ENCODE data around the gene BICDL2. TPM values are rescaled to one million over a fixed set of nuclear protein-coding genes. Genes with fewer than 3 reads are reported as not detected.
A peak's percentile ranks its signal among the peaks of the same experiment; 100 is the strongest.
"Not testable (repeated sequence)": the region's sequence is repeated elsewhere in the genome, so short reads cannot be mapped to it uniquely, and the experiment has no call there.

Gene BICDL2
- polyA plus RNA-seq, 2 of the 4 experiments (the other 2 are of a cell fraction): not detected

DNA sequence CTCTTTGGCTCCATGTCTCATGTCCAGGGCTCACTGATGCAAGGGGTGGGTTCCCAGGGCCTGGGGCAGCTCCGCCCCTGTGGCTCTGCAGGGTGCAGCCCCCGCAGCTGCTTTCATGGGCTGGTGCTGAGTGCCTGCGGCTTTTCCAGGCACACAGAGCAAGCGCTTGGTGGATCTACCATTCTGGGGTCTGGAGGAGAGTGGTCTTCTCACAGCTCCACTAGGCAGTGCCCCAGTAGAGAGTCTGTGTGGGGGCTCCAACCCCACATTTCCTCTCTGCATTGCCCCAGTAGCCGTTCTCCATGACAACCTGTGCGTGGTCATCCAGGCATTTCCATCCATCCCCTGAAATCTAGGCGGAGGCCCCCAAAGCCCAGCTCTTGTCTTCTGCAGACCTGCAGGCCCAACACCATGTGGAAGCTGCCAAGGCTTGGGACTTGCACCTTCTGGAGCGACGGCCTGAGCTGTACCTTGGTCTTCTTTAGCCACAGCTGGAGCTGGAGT, 33.9 kb upstream of the BICDL2 start (continued):
- TF ChIP-seq E2F6 (IDR thresholded peaks at IDR 0.05; ENCODE audit: borderline replicate concordance, low read depth): no peak
- no peak for TF ChIP-seq JUNB (IDR thresholded peaks at IDR 0.05)

DNA sequence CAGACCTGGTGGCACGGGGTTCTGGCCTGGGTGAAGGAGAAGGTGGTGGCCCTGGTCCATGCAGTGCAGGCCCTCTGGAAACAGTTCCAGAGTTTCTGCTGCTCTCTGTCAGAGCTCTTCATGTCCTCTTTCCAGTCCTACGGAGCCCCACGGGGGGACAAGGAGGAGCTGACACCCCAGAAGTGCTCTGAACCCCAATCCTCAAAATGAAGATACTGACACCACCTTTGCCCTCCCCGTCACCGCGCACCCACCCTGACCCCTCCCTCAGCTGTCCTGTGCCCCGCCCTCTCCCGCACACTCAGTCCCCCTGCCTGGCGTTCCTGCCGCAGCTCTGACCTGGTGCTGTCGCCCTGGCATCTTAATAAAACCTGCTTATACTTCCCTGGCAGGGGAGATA, 32.4 kb upstream of the BICDL2 start:
- ATAC-seq; H3K27ac ChIP-seq; H3K4me2 ChIP-seq; H3K4me3 ChIP-seq; FAIRE-seq; POLR2A ChIA-PET; H3K9me3 ChIP-seq; DNase-seq (ENCODE audit: low read depth in 1 of 2, low spot score in 1 of 2): not testable (repeated sequence)
- CTCF ChIA-PET: interaction anchor here (1.1 to 1.9 kb wide), 2 partner anchors 19 to 22 kb away, joined by 3 to 4 read pairs; no protein-coding TSS in a partner anchor
- 74% methylated on average over 7 of the region's 11 CpGs for WGBS (ENCODE audit: missing lambda C conversion rate)
- H3K4me1 ChIP-seq: peaks cover 17% of the 10 kb centered on the region

- WGBS (ENCODE audit: missing lambda C conversion rate): 75% methylated on average over 4 of the region's 4 CpGs
- CTCF ChIA-PET: interaction anchor here (1.2 kb wide), 1 partner anchor 34 kb away, joined by 5 read pairs; no protein-coding TSS in a partner anchor
- H3K9me3 ChIP-seq: no peaks in the 10 kb centered on the region
Observed at GRCh38 chr16:3068487-3068886, 31.7 kb upstream of the BICDL2 start.

DNA sequence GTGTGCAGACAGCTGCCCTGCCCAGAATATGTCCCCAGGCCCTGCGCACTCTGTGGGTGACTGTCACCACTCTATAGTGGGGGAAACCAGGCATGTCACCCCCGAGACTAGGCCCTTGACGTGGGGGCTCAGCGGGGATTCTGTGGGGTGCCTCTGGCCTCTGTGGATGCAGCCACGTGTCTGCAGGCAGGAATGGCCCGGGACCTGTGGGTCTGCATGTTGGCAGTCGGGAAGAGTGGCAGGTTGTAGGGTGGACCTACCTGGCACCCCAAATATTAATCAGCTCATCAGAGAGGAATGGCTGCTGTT, 29.6 kb upstream of the BICDL2 start:
- H3K4me2 ChIP-seq: no peak overlapping the region
- H3K4me3 ChIP-seq: no peak overlapping the region

More at GRCh38 chr16:3068487-3068886, 31.7 kb upstream of the BICDL2 start:
- Histone ChIP-seq H3K4me2 (no peak overlapping the region), H3K27ac (no peak overlapping the region), H3K4me1 (peaks cover 17% of the 10 kb centered on the region), H3K4me3 (no peak overlapping the region)
- no peak for ATAC-seq
- TF ChIP-seq MYC (IDR thresholded peaks at IDR 0.05; ENCODE audit: borderline replicate concordance, low read length) (no peak), MAX (IDR thresholded peaks at IDR 0.05) (no peak), HOXB5 (CRISPR knock-in tag; IDR thresholded peaks at IDR 0.05) (no peak), MAFK (IDR thresholded peaks at IDR 0.05; ENCODE audit: partially characterized antibody) (no peak), KDM1A (IDR thresholded peaks at IDR 0.05; ENCODE audit: low read depth) (no peak), HEYL (CRISPR knock-in tag; IDR thresholded peaks at IDR 0.05) (no peak)
- POLR2A ChIA-PET: no interaction called here
- no peak for FAIRE-seq
- no peak for DNase-seq (ENCODE audit: low read depth in 1 of 2, low spot score in 1 of 2)

More for the DNA sequence above, 29.6 kb upstream of the BICDL2 start:
- no peak for TF ChIP-seq MAFK (IDR thresholded peaks at IDR 0.05; ENCODE audit: partially characterized antibody)
- no peak for TF ChIP-seq NPAS2 (CRISPR knock-in tag; IDR thresholded peaks at IDR 0.05; ENCODE audit: borderline replicate concordance)
- TF ChIP-seq, protein P1, sequence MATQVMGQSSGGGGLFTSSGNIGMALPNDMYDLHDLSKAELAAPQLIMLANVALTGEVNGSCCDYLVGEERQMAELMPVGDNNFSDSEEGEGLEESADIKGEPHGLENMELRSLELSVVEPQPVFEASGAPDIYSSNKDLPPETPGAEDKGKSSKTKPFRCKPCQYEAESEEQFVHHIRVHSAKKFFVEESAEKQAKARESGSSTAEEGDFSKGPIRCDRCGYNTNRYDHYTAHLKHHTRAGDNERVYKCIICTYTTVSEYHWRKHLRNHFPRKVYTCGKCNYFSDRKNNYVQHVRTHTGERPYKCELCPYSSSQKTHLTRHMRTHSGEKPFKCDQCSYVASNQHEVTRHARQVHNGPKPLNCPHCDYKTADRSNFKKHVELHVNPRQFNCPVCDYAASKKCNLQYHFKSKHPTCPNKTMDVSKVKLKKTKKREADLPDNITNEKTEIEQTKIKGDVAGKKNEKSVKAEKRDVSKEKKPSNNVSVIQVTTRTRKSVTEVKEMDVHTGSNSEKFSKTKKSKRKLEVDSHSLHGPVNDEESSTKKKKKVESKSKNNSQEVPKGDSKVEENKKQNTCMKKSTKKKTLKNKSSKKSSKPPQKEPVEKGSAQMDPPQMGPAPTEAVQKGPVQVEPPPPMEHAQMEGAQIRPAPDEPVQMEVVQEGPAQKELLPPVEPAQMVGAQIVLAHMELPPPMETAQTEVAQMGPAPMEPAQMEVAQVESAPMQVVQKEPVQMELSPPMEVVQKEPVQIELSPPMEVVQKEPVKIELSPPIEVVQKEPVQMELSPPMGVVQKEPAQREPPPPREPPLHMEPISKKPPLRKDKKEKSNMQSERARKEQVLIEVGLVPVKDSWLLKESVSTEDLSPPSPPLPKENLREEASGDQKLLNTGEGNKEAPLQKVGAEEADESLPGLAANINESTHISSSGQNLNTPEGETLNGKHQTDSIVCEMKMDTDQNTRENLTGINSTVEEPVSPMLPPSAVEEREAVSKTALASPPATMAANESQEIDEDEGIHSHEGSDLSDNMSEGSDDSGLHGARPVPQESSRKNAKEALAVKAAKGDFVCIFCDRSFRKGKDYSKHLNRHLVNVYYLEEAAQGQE (IDR thresholded peaks at IDR 0.05): no peak
- no peak for TF ChIP-seq NR3C1 (IDR thresholded peaks at IDR 0.05)
- TF ChIP-seq ZSCAN20 (CRISPR knock-in tag; IDR thresholded peaks at IDR 0.05): no peak
- TF ChIP-seq RNF2 (IDR thresholded peaks at IDR 0.05; ENCODE audit: borderline replicate concordance, low read depth): no peak
- TF ChIP-seq CHD2 (IDR thresholded peaks at IDR 0.05; ENCODE audit: low read length, partially characterized antibody): no peak
- TF ChIP-seq MYC (IDR thresholded peaks at IDR 0.05; ENCODE audit: borderline replicate concordance, low read length): no peak
- no peak for TF ChIP-seq SREBF2 (IDR thresholded peaks at IDR 0.05)
- TF ChIP-seq CEBPB (IDR thresholded peaks at IDR 0.05): no peak
- TF ChIP-seq GATA3 (IDR thresholded peaks at IDR 0.05; ENCODE audit: borderline replicate concordance): no peak
- TF ChIP-seq, protein P2, sequence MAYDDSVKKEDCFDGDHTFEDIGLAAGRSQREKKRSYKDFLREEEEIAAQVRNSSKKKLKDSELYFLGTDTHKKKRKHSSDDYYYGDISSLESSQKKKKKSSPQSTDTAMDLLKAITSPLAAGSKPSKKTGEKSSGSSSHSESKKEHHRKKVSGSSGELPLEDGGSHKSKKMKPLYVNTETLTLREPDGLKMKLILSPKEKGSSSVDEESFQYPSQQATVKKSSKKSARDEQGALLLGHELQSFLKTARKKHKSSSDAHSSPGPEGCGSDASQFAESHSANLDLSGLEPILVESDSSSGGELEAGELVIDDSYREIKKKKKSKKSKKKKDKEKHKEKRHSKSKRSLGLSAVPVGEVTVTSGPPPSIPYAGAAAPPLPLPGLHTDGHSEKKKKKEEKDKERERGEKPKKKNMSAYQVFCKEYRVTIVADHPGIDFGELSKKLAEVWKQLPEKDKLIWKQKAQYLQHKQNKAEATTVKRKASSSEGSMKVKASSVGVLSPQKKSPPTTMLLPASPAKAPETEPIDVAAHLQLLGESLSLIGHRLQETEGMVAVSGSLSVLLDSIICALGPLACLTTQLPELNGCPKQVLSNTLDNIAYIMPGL (CRISPR knock-in tag; IDR thresholded peaks at IDR 0.05; ENCODE audit: borderline replicate concordance): no peak
- no peak for TF ChIP-seq TFCP2L1 (CRISPR knock-in tag; IDR thresholded peaks at IDR 0.05)
- TF ChIP-seq BHLHE40 (IDR thresholded peaks at IDR 0.05; ENCODE audit: low read depth, low read length): no peak
- TF ChIP-seq ZC3H11A (IDR thresholded peaks at IDR 0.05): no peak
- no peak for TF ChIP-seq HDAC2 (IDR thresholded peaks at IDR 0.05)
- no peak for TF ChIP-seq FOSL2 (IDR thresholded peaks at IDR 0.05)
- TF ChIP-seq FOSL2 (CRISPR knock-in tag; IDR thresholded peaks at IDR 0.05): no peak
- no peak for TF ChIP-seq KDM1A (IDR thresholded peaks at IDR 0.05; ENCODE audit: low read depth)
- DNase-seq (ENCODE audit: low read depth in 1 of 2, low spot score in 1 of 2): no peak
- Histone ChIP-seq H3K27ac (peak overlapping the region in 1 of 2 experiments; percentile 69; a peak in 2 of 6 replicates), H3K9me3 (no peaks in the 10 kb centered on the region), H3K4me1 (peaks cover 17% of the 10 kb centered on the region)
- CTCF ChIA-PET: interaction anchor here (1.3 to 12.4 kb wide), 5 partner anchors 23 to 63 kb away, joined by 4 to 186 read pairs (median 6); partner anchors contain the start of genes ZNF213 and ZSCAN10
- POLR2A ChIA-PET: no interaction called here
- FAIRE-seq: no peak
- WGBS (ENCODE audit: missing lambda C conversion rate): 88% methylated on average over 3 of the region's 7 CpGs
- ATAC-seq: no peak
